Iris pigment epithelial cell (primary cell): Measurements from ENCODE around the gene MS4A15.
"Not testable (repeated sequence)": the region's sequence is repeated elsewhere in the genome, so short reads cannot be mapped to it uniquely, and the experiment has no call there.

Experiments
- DNase-seq: peaks from one replicate; pipeline ENCODE4 v3.0.0-alpha.2; 2011; ENCODE audit warnings: low read depth

Gene MS4A15

DNA sequence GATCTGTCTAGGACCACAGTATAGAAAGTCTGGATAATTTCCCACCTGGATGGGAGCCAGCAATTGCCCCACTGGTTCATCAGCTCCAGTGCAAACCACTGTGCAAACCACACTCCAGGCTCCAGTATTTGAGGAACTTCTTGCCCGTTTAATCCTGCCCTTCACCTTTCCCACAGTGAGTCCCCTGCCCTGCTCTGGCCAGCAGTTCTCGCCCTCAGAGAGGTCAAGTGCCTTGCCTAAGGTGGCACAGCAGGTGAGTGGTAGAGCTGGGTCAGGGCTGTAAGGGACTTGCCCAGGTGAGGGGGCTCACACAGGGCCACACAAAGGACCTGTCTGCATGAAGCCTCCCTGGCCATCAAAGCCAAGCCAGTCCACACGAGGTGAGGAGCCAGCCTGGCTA lies 52.6 kb downstream of the MS4A15 start:
- no peak for DNase-seq

DNA sequence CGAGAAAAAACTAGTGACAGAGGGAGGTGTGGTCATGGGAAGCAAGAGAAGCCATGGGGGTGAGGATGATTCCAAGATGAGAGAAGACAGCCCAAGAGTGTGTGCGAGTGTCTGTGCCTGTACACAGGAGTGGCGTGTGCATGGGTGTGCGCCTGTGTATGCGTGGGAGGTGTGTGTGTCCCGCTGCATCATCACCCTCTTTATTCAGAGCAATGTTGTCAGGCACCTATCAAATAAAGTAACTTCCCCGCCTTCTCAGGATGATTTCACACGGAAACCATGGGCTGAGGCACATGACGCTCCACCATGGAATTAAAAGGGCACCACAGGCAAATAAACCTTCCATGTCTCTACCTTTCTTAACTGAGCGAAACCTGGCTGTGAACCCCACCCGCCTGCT lies 53.0 kb downstream of the MS4A15 start:
- DNase-seq: no peak

DNA sequence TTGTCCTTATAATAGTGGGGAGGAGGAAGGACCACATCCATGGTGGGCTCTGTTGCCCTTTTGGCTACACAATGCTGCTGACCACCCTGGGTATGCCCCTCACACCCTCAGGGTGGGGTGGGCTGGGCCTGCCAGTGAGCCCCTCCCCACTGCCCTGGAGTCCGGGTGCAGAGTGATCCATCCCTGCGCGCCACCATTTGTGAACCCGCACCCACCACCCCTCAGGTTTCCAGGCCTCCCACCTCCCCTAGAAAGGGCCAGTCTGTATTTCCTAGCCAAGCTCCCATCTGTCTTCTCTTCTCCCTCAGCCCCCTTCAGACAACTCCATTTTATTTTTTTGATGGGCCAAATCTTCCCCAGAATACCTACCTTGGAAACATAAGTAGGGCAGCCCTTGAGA lies 53.5 kb downstream of the MS4A15 start:
- DNase-seq: no peak

DNA sequence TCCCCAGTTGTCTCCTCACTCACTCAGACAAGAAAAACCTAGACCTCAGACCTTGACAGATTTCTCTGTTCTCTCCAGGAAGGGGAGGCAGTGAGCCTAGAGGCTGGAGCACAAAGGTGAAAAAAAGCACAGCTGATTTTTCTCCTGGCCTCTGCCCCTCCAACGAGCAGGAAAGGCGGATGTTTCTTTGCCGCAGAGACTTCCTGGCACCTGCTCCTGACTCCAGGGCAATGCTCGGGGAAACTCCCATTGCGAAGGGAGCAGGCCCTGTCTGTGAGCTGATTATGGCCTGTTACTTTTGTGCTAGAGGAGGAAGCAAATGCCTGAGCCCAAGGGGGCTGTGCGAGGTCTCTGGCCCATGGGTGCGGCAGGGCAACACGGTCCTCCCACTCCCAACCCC lies 53.9 kb downstream of the MS4A15 start:
- DNase-seq: no peak

DNA sequence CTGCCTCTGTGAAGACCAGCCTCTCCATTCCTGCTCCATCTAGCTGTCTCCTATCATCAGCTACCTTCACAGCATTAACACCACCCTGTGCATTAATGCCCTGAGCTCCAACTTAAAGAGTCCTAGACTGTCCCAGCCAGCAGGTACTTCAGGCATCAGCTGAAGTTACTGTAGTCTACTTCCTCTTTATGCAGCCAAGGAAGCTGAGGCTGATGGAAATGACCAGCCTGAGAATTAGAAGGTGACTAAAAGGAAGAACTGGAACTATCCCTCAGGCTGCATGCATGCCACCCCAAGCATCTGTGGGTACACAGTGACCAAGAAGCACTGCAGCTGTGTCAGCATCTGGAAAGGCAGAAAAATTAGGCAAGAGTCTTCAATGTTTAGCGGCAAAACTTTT lies 56.7 kb downstream of the MS4A15 start:
- no peak for DNase-seq

DNA sequence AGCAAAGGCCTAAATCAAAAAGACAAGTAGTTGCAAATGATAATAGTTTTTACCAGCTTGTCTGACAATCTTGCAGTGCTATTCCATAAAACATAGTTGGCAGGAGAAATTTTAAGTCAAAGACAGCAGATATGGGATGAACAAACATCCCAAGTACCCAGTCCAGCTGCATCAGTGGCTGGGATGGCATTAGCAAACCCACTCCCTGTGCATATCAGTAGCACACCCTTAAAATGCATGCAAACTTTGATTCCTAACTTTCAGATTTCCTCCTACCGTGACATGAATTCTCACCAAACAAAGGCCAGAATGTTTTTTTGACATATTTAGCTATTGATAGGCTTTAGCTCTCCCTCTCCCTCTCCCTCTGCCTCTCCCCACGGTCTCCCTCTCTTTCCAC lies 57.4 kb downstream of the MS4A15 start:
- no peak for DNase-seq

DNA sequence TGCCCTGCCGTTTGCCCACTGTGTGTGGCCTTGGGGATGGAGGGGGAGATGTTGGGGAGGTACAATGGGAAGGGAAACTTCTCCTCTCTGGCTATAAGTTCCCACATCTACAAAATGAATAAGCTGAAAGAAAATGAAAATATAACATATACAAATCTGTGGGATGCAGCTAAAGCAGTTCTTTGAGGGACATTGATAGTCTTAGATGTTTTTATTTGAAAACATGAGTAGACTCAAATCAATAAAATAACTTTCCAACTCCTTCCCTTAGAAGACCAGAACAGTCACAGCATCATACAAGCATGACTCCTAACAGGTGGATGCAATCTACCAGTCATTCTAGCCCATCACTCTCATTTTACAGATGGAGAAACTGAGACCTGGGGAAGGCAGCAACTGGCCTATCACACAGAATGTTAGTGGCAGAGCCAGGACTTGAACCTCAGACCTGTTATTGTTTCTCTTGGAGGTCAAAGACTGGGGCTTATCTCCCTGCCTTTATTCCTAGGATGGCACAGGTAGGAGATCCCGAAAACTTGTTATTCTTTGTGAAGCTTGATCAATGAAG lies 60.0 kb downstream of the MS4A15 start:
- no peak for DNase-seq

DNA sequence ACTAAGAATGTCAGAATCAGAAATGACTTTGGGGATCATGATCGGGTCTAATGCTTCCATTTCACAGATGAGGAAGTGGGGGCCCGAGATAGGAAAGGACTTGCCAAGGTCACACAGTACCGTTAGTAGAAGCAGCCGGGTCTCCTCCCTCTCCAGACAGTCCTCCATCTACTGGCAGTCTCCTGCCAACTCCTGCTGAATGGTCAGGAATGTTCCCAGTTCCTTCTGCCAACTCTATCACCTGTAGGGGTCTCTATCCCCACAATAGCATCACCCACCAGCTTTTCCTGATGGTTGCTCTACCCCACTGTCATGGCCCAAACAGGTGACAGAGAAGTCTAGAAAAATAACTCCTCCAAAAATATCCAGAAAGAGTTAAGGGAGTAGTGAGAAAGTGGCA lies 61.4 kb downstream of the MS4A15 start:
- DNase-seq: no peak

DNA sequence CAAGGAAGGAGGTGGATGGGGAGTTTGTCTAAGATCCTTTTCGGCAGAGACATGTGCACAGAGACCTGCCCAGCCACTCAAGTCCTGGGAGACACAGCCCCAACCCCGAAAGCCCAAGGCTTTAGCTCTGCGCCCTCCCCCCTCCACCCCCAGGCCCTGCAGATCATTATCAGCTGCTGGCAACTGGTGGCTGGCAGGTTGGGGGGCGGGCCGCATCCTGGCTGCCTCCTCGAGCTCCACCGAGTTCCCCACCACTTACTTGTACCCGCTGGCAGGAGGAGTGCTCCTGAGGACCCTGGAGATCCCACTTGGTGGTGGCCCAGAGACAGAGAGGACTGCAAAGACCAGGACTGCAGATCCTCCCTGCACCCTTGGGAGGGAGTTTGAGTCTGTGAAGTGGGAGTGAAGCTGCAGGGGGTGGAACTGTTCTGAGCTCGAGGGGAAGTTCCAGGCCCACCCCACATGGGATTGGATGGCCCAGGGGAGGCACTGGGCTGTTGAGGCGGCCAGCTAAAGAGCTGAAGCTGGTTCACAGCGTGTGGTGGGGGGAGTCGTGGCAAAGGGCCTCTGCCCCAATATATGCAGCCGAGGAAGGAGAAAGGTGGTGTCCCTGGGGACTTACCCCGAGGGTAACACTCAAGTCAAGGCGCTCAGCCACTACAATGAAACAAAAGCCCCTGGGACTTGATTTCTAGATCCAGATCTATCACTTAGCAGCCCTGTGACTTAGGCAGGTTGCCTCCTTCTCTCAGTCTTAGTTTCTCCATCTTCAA lies 65.3 kb downstream of the MS4A15 start:
- DNase-seq: no peak

DNA sequence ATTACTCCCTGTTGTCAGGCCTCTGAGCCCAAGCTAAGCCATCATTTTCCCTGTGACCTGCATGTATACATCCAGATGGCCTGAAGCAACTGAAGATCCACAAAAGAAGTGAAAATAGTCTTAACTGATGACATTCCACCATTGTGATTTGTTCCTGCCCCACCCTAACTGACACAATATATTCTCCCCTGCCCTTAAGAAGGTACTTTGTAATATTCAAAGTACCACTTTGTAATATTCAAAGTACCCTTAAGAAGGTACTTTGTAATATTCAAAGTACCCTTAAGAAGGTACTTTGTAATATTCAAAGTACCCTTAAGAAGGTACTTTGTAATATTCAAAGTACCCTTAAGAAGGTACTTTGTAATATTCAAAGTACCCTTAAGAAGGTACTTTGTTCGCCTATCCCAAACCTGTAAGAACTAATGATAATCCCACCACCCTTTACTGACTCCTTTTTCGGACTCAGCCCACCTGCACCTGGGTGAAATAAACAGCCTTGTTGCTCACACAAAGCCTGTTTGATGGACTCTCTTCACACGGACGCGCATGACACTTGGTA lies 67.2 kb downstream of the MS4A15 start:
- not testable (repeated sequence) for DNase-seq

DNA sequence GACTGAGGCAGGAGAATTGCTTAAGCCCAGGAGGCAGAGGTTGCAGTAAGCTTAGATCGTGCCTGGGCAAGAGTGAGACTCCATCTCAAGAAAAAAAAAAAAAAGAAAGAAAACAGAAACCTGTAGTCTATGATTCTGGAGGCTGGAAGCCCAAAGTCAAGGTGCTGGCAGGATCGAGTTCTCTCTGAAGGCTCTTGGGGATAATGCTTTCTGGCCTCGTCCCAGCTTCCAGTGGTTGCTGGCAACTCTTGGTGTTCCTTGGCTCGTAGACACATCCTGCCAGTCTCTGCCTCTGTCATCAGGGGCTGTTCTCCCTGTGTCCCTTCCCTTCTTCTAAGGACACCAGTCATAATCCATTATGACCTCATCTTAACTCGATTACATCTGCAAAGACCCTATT lies 68.5 kb downstream of the MS4A15 start:
- no peak for DNase-seq

DNA sequence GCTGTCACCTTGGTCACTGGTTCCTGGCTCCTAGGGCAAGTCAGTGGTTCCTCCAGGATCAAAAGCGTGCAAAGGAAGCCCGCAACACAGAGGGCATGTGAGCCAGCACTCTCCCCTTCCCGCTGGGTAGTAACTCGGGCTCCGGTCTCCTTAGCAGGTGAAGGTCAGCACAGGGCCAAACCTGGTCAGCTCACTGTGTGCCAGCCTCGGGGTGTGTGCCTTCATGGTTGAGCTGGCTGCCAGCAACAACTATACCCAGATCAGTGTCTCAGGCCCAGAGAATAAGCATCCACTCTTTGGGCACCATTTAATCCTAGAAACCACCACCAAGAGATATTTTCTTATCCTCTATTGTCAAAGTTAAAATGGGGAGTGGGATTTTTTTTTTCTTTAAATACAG lies 69.1 kb downstream of the MS4A15 start:
- DNase-seq: no peak
